Right ventricle myocardium inferior (tissue), 1 donor: ENCODE results near the gene RXRA. TPM values are rescaled to one million over a fixed set of nuclear protein-coding genes. Genes with fewer than 3 reads are reported as not detected.

Experiments
- ATAC-seq: fragments of 200-7000 bp; cut with Tn5 transposase; one replicate; pipeline ENCODE4 v1.9.1; 2020; ENCODE audit warnings: mild to moderate bottlenecking, moderate library complexity
- DNase-seq: peaks from one replicate; pipeline ENCODE4 v3.0.0; 2021; ENCODE audit errors: missing footprints
- intact Hi-C: fragments of 100-400 bp; cut with DNase I; formaldehyde crosslinking; loops from one replicate; pipeline ENCODE4 v1.11.0; 2022
- total RNA-seq: library from RNA; stranded (reverse); fragmentation: NEBNext Ultra II Directional; extraction: Animal tissue kit (Norgen Biotek cat#: 25700); gene quantifications from one replicate; pipeline ENCODE4 v1.2.1, GENCODE V29; 2021
- donor health status: DM: no; HTN: yes; CAD: no; lungs with severe emphysema.

The RXRA gene
- total RNA-seq, 1 donor from 2014 or later: 91.1 TPM

DNA sequence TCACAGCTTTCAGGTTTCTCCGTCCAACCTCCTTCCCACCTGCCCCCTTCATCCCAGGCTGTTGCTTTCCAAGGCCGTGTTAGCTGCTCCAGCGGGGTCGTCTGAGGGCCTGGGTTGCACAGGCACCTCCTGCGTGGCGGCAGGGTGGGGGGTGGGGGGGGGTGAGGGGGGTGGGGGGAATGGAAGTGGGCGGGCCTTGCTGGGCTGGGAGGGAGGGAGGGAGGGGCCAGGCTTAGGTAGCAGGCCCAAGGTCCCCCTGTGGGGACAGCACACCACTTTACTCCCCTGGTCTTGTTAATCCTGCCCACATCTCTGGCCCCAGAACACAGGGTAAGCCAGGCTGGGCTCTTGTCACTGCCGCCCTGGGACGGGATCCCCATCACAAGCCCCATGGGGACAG is 99.1 kb downstream of the RXRA start:
- intact Hi-C loops: no loop called here
- no peak for DNase-seq
- no peak for ATAC-seq

GRCh38 chr9:134425812-134426211 is 99.6 kb downstream of the RXRA start:
- DNase-seq: no peak
- intact Hi-C loops: no loop called here
- ATAC-seq: no peak

DNA sequence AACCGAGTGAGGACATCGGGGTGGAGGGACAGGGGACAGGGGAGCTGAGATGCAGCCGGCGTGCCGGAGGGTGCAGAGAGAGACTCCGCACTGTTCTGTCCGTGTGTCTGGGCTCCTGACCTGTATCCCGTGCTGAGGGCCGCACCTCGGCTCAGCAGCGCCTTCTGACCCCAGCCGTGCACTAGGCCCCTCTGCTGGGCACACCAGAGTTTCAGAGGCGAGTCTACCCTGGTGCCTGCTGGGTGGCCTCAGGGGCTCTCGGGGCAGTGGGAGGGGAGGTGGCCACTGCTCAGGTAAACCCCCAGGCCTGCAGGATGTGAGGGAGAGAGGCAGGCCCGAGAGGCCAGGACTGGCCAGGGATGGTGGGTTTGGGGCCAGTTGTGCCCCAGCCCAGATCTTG is 100.2 kb downstream of the RXRA start:
- ATAC-seq: no peak
- intact Hi-C loops: no loop called here

DNA sequence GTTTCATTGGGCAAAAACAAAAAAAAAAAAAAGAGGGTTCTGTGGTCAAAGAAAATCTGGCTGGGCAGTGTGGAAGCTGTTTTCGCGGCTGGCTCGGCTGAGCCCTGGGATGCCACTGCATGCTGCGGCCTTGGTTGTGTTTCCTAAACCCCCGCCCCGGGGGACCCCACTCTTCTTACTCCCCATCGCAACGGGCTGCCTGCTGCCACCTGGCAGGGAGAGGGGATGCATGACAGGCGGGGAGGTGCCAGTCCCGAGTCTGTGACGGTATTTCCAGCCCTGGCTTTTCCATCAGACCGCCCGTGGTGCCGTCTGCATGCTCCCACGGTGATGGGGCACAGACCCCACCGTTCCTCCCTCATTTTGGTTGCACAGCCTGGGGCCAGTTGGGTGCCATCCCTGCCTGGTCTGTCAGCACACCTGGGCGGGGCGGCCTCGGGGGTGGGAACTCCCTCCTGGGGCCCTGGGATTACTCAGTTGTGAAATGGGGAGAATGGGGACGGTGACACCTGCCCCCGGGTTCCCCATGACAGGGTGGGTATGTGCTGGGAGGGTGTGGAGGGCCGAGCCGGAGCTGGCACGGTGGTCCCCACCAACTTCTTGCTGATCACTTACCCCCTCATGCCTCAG is 101.0 kb downstream of the RXRA start:
- intact Hi-C loops: no loop called here
- no peak for DNase-seq
- no peak for ATAC-seq

More for the DNA sequence above, 100.2 kb downstream of the RXRA start:
- DNase-seq: no peak

DNA sequence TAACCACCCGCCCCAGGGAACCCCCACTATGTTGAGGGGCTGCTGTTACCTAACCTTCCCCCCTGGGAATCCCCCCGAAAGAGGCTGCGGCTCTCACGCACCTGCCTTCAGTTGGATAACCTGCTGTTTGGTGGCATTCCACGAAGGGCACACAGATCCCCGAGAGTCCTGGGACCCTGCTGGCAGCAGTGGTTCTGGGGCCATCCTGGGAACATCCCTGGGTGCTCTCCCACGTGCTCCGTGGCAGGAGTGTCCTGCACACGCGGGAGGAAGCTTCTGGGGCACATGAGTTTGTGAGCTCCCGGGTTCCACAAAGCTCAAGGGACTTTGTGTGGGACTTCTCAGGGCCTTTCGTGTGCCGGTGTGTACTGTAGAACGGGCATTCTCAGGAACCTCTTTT is 102.3 kb downstream of the RXRA start:
- ATAC-seq (no peak), DNase-seq (no peak)
- intact Hi-C loops: no loop called here

DNA sequence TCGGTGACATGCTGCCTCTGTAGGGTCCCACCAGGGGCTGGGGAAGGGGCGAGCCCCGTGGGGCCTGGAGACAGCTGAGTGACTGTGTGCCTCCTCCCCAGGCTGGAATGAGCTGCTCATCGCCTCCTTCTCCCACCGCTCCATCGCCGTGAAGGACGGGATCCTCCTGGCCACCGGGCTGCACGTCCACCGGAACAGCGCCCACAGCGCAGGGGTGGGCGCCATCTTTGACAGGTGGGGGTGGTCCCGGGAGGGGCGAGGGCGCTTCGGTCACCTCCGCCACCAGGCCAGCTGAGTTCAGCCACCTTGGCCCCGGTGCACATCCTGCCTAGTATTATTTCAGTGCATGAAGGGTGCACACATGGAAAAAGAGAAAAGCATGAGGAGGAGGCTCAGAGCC is 102.8 kb downstream of the RXRA start:
- ATAC-seq: no peak
- DNase-seq: no peak
- intact Hi-C loops: no loop called here

GRCh38 chr9:134429481-134429880 is 103.2 kb downstream of the RXRA start:
- ATAC-seq (no peak), DNase-seq (no peak)

GRCh38 chr9:134431095-134431494 is 104.8 kb downstream of the RXRA start:
- ATAC-seq (no peak), DNase-seq (no peak)
- intact Hi-C loops: no loop called here

More at GRCh38 chr9:134429481-134429880, 103.2 kb downstream of the RXRA start:
- intact Hi-C loops: no loop called here

DNA sequence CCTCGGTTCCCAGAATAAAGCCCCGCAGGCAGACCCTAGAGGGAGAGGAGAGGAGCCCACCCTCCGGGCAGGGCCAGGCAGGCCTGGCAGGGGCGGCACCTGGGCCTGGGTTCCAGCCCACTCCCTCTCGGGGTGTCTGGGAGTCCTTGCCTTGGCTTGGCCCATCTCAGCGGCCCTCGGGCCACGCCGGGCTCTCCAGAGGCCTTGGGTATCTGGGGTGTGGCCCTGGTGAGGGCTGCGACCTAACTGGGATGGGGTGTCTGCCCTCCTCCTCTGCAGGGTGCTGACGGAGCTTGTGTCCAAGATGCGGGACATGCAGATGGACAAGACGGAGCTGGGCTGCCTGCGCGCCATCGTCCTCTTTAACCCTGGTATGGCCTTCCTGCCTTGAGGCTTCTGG is 105.4 kb downstream of the RXRA start:
- intact Hi-C loops: no loop called here
- ATAC-seq (no peak), DNase-seq (no peak)

GRCh38 chr9:134432471-134432870 is 106.2 kb downstream of the RXRA start:
- DNase-seq (no peak), ATAC-seq (no peak)
- intact Hi-C loops: no loop called here

GRCh38 chr9:134433101-134433500 is 106.8 kb downstream of the RXRA start:
- DNase-seq (peak; percentile 62), ATAC-seq (no peak)
- intact Hi-C loops: no loop called here

DNA sequence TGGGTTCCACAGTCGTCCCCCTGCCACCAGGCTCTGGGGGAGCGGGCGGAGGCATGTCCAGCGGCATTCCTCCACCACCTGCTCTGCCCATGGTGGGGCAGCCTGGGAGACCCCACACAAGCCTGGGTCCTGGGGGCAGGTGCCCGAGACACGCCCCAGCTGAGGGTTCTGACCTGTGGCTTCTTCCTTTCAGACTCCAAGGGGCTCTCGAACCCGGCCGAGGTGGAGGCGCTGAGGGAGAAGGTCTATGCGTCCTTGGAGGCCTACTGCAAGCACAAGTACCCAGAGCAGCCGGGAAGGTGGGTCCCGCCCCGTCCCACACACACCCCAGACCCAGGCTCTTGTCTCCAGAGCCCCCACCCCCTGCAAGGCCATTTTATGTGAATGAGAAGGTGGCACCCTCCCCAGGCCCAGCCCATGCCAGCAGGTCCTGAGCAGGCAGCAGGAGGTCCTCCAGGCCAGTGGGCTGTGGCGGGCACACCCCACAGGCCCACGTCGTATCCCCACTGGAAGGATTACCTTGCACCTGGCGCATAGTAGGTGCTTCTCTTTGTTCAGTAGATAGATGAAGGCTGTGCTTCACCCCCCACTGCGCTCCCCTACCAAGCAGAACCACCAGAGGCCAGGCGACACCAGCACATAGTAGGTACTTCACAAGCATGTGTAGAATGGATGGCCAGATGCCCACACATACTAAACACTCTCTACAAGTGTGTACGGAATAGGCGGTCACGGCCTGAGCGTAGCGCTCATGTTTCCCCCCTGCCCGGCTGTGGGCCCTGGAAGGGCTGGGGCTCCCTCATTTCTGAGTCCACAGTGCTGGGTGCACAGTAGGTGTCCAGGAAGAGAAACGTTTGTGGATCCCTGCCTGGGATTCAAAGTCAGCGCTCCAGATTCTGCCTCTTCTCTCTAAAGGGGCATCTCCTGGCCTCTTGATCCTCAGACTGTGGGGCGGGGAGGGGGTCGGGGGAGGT is 107.9 kb downstream of the RXRA start:
- ATAC-seq (peak; percentile 4), DNase-seq (no peak)
- intact Hi-C loops: loop anchor here (2.0 kb wide), 3 partner anchors 27 to 269 kb away; partner anchors contain the start of gene RNU6ATAC

DNA sequence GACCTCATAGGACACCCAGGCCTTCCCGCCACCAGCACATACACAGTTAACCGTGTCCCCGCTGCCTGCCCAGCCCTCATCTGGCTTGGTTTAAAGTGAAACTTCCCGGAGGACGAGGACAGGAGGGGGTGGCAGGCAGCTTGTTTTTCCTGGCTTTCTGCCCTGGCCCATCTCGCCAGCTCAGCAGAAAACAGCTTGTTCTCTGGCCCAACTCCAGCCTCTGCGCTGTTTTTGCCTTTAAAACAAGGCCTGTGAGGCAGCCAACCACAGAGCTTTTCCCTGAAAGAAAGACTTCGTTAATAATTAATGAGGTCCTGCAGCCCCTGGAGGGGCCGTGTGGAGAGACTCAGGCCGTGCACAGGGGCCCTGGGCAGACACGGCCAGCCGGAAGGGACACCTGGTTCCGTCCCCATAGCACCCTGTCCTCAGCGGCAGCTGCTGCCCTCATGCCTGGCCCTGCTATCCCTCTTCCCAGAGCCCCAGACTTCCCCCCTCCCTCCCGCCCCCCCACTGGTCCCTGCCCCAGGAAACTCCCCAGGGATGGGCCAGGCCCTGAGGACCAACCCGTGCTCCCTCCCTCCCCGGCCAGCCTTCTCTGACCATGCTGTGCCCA is 108.7 kb downstream of the RXRA start:
- DNase-seq (peak; percentile 97), ATAC-seq (peak; percentile 86)
- intact Hi-C loops: loop anchor here (2.0 to 5.0 kb wide), 4 partner anchors 28 to 270 kb away; partner anchors contain the start of gene RNU6ATAC

DNA sequence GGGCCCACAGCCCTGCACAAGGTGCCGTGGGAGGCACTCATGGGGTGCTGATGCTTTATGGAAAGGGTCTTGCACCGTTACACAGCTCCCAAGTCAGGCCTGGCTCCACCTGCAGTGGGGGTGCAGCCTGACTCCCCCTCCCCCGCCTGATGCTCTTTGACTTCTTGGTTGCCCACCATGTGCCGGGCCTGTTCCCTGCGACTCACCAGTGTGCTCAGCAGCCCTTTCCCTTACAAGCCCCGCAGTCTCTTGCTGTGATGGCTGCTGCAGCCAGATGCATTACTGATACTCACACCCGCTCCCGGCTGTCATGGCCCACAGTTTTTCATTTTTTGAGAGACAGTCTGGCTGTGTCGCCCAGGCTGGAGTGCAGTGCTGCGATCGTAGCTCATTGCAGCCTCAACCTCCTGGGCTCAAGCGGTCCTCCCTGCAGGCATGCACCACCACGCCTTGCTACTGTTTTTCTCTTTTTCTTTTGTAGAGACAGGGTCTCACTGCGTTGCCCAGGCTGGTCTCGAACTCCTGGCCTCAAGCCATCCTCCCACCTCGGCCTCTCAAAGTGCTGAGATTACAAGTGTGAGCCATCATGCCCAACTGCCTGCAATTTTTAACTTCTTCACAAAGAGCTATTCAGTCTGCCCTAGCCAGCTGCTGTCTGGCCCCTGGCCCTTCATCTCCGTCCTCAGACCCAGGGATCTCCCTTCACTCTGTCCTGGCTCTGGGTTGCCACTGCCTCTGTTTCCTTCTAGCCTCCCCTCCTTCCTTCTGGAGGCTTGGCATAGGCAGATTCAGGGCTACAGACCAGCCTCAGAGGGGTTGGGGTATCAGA is 109.5 kb downstream of the RXRA start:
- DNase-seq (no peak), ATAC-seq (no peak)
- intact Hi-C loops: loop anchor here (2.0 to 5.0 kb wide), 4 partner anchors 29 to 271 kb away; partner anchors contain the start of gene RNU6ATAC

GRCh38 chr9:134436379-134436762 is 110.1 kb downstream of the RXRA start:
- ATAC-seq: no peak
- DNase-seq: no peak
- intact Hi-C loops: loop anchor here (5.0 kb wide), 1 partner anchor 59 kb away; no protein-coding TSS in a partner anchor

GRCh38 chr9:134436911-134437310 is 110.7 kb downstream of the RXRA start:
- intact Hi-C loops: loop anchor here (5.0 kb wide), 1 partner anchor 60 kb away; no protein-coding TSS in a partner anchor
- DNase-seq: no peak

DNA sequence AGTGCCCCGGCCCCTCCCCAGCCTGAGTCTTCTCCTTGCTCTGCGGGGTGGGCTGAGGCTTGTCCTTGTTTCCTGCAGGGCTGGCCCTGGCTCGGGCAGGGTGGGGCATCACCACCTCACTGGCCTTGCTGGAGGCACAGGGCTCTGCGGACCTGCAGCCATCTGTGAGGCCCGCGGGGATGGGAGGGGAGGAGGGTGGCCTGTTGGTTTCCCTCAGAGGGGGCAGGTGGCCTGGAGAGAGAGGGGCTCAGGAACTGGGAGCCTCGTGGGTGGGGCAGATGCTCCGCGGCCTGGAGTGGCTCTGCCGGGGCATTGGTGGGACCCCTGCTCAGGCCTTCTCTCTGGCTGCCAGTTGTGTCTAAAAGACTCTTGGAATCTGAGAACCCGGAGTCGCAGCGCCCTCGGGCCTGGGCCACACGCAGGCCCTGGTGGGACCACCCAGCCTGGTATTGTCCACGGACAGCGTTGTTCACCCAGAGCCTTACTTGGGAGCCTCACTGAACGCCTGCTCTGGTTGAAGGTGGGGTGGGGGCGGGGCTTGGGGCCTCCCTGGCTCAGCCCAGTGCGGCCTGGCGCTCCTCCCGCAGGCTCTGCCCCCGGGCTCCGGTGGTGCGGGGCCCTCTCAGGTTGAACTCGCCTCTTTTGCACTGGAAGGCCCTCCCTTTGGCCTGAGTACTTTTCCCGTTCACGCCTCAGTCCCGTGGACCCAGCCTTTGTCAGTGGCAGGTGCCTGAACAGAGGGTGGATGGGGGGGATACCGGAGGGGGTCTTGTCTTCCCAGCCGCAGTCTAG is 111.3 kb downstream of the RXRA start:
- DNase-seq: no peak
- no peak for ATAC-seq
- intact Hi-C loops: loop anchor here (5.0 kb wide), 1 partner anchor 60 kb away; no protein-coding TSS in a partner anchor

More at GRCh38 chr9:134436911-134437310, 110.7 kb downstream of the RXRA start:
- ATAC-seq: no peak
